ENCODE data around the gene CTDNEP1.

The CTDNEP1 gene

DNA sequence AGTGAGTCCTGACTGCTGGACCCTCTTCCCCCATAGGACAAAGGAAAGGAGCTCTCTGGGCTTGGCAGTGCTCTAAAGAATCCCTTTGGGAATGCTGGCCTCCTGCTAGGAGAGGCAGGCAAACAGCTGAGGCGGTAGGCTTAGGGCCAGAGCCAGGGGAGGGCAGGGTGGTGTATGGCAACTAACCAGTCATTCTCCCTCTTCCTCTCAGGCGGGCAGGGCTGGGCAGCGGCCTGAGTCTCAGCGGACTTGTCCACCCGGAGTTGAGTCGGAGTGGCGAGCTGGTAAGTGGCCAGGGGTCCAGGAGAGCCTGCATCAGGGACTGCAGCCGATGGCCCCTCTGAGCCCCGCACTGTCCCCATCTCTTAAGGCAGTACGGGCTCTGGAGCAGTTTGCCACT lies 27.4 kb downstream of the CTDNEP1 start:
- TF ChIP-seq CTCF (IDR thresholded peaks at IDR 0.05; ENCODE audit: low read depth, low read length), result no peak
- H3K4me3 ChIP-seq (ENCODE audit: low read depth, low read length), result no peak overlapping the region

DNA sequence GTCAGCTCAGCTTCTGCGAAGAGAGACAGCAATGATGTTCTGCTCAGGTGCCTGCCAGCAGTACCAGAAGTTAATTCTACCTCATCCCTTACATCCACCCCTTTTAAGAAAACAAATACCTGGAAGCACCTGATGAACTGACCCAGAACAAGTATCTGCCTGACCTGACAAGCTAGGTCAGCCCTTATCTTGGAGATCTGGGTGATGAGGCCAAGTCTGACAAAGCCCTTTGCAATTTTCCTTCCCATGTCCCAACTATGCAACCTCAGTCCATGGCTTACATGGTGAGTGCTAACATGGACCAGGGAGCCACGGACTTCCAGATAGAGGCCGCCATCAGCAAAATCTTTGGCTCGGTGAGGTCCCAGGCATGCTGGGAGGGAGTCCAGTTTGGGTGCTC lies 28.2 kb downstream of the CTDNEP1 start:
- TF ChIP-seq CTCF (IDR thresholded peaks at IDR 0.05; ENCODE audit: low read depth, low read length), result no peak
- H3K4me3 ChIP-seq (ENCODE audit: low read depth, low read length), result no peak overlapping the region

DNA sequence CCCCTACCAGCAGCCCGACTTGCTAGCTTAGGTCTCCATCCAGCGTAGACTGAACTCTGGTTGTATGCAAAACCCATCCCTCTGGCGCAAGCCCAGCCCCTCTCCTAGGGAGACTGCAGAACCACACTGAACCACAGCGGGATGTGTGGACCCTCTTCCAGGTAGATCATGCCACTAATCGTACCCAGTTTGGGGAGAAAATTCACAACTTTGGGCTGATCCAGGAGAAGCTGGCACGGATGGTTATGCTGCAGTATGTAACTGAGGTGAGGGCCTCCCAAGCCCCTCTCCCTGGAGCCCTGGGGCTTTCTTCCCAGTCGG lies 28.6 kb downstream of the CTDNEP1 start:
- H3K4me3 ChIP-seq (ENCODE audit: low read depth, low read length), result no peak overlapping the region
- TF ChIP-seq CTCF (IDR thresholded peaks at IDR 0.05; ENCODE audit: low read depth, low read length), result no peak

DNA sequence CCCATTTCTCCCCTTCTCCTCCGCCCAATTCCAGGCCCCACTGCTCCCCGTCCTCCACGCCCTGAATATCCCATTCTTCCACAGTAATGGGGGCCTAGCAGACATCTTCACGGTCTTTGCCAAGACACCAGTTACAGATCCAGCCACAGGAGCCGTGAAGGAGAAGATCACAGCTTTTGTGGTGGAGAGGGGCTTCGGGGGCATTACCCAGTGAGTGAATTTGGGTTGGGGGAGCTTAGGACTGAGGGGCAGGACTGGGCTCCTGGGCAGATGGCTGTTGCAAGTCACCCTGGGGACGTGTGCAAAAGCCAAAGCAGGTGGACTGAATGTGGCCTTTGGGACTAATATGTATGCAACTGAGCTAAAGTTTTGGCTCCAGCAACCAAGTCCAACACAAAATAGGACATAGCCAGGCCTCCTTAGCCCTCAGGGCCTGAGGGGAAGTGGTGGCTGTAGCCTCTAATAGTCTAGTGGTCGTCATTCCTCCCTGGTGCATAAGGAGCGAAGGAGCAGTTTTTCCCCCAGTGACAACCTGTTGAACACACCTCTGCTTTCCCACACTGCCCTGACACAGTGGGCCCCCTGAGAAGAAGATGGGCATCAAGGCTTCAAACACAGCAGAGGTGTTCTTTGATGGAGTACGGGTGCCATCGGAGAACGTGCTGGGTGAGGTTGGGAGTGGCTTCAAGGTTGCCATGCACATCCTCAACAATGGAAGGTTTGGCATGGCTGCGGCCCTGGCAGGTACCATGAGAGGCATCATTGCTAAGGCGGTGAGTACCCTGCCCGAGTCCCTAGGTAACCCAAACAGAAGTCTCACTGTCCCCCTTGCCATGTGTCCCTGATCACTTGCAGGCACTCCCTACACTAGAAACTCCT lies 29.2 kb downstream of the CTDNEP1 start:
- TF ChIP-seq CTCF (IDR thresholded peaks at IDR 0.05; ENCODE audit: low read depth, low read length), result no peak
- no peak overlapping the region for H3K4me3 ChIP-seq (ENCODE audit: low read depth, low read length)

DNA sequence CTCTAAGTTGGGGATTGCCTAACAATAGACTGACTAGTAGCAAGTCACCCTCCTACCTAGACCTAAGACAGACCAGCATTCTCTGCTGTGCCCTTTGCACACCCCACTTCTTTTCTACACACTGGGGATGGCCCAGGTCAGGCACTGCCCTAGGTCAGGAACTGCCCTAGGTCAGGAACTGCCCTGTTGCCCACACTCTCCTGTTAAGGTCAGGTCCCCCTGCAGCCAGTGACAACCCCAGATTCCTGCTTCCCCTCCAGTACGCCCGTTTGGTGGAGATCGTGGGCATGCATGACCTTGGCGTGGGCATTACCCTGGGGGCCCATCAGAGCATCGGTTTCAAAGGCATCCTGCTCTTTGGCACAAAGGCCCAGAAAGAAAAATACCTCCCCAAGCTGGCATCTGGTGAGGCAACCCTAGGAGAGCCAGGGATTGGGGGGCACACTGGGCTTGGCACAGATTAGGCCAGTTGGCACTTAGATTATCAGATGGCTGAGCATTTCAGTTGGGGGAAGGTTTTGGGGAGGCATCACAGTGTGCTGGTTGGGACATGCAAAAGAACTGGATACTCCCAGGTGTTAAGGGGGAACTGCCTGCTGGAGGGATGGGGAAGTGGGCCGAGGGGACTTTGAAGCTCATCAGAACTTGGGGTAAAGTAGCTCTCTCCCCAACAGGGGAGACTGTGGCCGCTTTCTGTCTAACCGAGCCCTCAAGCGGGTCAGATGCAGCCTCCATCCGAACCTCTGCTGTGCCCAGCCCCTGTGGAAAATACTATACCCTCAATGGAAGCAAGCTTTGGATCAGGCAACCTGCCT lies 30.0 kb downstream of the CTDNEP1 start:
- no peak for TF ChIP-seq CTCF (IDR thresholded peaks at IDR 0.05; ENCODE audit: low read depth, low read length)
- H3K4me3 ChIP-seq (ENCODE audit: low read depth, low read length), result no peak overlapping the region

DNA sequence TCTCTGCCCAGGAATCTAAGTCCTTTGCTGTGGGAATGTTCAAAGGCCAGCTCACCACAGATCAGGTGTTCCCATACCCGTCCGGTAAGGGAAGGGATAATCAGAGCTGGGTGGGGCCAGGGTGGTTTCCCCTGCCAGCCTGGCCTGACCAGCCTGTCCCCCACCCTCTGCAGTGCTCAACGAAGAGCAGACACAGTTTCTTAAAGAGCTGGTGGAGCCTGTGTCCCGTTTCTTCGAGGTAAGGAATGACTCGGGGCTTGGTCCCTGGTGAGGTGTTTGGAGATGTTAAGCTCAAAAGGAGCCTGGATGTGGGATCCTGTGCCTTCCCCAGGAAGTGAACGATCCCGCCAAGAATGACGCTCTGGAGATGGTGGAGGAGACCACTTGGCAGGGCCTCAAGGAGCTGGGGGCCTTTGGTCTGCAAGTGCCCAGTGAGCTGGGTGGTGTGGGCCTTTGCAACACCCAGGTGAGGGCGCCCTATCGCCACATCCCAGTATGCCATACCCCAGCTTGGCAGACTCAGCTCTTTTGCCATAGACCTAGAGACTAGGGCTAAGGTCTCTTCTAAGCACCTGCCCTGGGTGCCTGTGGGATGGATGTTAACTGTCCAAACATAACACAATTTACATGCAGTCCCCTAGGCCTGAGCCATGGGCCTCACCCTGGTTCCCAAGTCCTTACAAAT lies 30.8 kb downstream of the CTDNEP1 start:
- TF ChIP-seq CTCF (IDR thresholded peaks at IDR 0.05; ENCODE audit: low read depth, low read length), result peak; percentile 48
- H3K4me3 ChIP-seq (ENCODE audit: low read depth, low read length), result peak overlapping the region; percentile 92

Data from WI38 (cell line).